Ishikawa (cell line): ENCODE data around the gene KDM4F.
A peak's percentile ranks its signal among the peaks of the same experiment; 100 is the strongest.

ENCODE experiments used
- CEBPB ChIP-seq: IDR thresholded peaks from 2 replicates; pipeline ENCODE4 v1.6.1; 2012
- CREB1 ChIP-seq: IDR thresholded peaks from 2 replicates; pipeline ENCODE4 v1.6.1; 2012; ENCODE audit warnings: low read depth
- EGR1 ChIP-seq: IDR thresholded peaks from 2 replicates; pipeline ENCODE4 v1.6.1; 2012
- EP300 ChIP-seq: IDR thresholded peaks from 2 replicates; pipeline ENCODE4 v1.6.1; 2012; ENCODE audit warnings: borderline replicate concordance
- FOXM1 ChIP-seq: IDR thresholded peaks from 2 replicates; pipeline ENCODE4 v1.6.1; 2012; ENCODE audit warnings: low read depth, borderline replicate concordance
- RAD21 ChIP-seq: IDR thresholded peaks from 2 replicates; pipeline ENCODE4 v1.6.1; 2012; ENCODE audit warnings: low read depth
- TAF1 ChIP-seq: IDR thresholded peaks from 2 replicates; pipeline ENCODE4 v1.6.1; 2012; ENCODE audit warnings: low read depth, mild to moderate bottlenecking
- TCF12 ChIP-seq: IDR thresholded peaks from 2 replicates; pipeline ENCODE4 v1.6.1; 2012; ENCODE audit warnings: low read depth
- TEAD4 ChIP-seq: IDR thresholded peaks from 2 replicates; pipeline ENCODE4 v1.6.1; 2012
- USF1 ChIP-seq: IDR thresholded peaks from 2 replicates; pipeline ENCODE4 v1.6.1; 2012
- YY1 ChIP-seq: IDR thresholded peaks from 2 replicates; pipeline ENCODE4 v1.6.1; 2012; ENCODE audit warnings: low read depth
- ZBTB7A ChIP-seq: IDR thresholded peaks from 2 replicates; pipeline ENCODE4 v1.6.1; 2012; ENCODE audit warnings: low read depth
- TF ChIP-seq, protein P1 (sequence below): IDR thresholded peaks from 2 replicates; pipeline ENCODE4 v1.6.1; 2012; ENCODE audit warnings: low read depth, mild to moderate bottlenecking

DNA sequence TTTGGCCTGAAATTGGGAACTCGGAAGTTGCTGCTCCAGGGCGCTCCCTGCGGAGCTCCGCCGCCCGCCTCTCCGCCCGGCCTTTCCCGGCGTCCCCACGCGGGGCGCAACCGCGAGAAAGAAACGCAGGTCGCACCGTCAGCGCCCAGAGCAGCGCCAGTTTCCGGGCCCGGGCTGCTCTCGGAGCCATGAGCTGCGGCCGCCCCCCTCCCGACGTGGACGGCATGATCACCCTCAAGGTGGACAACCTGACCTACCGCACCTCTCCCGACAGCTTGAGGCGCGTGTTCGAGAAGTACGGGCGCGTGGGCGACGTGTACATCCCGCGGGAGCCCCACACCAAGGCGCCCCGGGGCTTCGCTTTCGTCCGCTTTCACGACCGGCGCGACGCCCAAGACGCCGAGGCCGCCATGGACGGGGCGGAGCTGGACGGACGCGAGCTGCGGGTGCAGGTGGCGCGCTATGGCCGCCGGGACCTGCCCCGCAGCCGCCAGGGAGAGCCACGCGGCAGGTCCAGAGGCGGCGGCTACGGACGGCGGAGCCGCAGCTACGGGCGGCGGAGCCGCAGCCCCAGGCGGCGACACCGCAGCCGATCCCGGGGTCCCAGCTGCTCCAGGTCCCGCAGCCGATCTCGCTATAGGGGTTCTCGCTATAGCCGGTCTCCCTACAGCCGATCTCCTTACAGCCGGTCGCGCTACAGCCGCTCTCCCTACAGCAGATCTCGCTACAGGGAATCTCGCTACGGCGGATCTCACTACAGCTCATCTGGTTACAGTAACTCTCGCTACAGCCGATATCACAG lies 18.0 kb downstream of the KDM4F start:
- TF ChIP-seq CREB1 (no peak), CEBPB (no peak), EGR1 (no peak; the same call in 1 of the 2 replicates), ZBTB7A (no peak), TAF1 (peak; percentile 66), TCF12 (peak; percentile 12; the same call in 1 of the 2 replicates), YY1 (peak; percentile 91), EP300 (no peak), TEAD4 (no peak), RAD21 (no peak), FOXM1 (no peak; the same call in 1 of the 2 replicates), USF1 (no peak)
- TF ChIP-seq, protein P1, sequence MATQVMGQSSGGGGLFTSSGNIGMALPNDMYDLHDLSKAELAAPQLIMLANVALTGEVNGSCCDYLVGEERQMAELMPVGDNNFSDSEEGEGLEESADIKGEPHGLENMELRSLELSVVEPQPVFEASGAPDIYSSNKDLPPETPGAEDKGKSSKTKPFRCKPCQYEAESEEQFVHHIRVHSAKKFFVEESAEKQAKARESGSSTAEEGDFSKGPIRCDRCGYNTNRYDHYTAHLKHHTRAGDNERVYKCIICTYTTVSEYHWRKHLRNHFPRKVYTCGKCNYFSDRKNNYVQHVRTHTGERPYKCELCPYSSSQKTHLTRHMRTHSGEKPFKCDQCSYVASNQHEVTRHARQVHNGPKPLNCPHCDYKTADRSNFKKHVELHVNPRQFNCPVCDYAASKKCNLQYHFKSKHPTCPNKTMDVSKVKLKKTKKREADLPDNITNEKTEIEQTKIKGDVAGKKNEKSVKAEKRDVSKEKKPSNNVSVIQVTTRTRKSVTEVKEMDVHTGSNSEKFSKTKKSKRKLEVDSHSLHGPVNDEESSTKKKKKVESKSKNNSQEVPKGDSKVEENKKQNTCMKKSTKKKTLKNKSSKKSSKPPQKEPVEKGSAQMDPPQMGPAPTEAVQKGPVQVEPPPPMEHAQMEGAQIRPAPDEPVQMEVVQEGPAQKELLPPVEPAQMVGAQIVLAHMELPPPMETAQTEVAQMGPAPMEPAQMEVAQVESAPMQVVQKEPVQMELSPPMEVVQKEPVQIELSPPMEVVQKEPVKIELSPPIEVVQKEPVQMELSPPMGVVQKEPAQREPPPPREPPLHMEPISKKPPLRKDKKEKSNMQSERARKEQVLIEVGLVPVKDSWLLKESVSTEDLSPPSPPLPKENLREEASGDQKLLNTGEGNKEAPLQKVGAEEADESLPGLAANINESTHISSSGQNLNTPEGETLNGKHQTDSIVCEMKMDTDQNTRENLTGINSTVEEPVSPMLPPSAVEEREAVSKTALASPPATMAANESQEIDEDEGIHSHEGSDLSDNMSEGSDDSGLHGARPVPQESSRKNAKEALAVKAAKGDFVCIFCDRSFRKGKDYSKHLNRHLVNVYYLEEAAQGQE = no peak
